Measurements from ENCODE around the gene NEMP1. TPM values are rescaled to one million over a fixed set of nuclear protein-coding genes. Genes with fewer than 3 reads are reported as not detected.
A peak's percentile ranks its signal among the peaks of the same experiment; 100 is the strongest.

The NEMP1 gene
- total and polyA plus RNA-seq, 2 of the 8 experiments (the other 6 are each of a cell fraction or from before 2014, with no cell fraction given) = 30.1 to 43.2 TPM

- WGBS, 2 experiments (ENCODE audit: extremely low coverage in 1 of 2, insufficient coverage in 1 of 2, insufficient read length in 1 of 2, insufficient replicate concordance in 2 of 2, low coverage in 1 of 2, low lambda C conversion rate in 2 of 2, missing lambda C conversion rate in 1 of 2) = 4% methylated on average over 40 of the region's 45 CpGs; no CpG with 5 or more reads in 1 of the 2 experiments
- Histone ChIP-seq H3K27ac (ENCODE audit: low read depth, low read length) (no peak overlapping the region), H2AFZ (ENCODE audit: low read length) (no peak overlapping the region), H3K9me3 (ENCODE audit: insufficient read depth in 2 of 2, low read depth in 1 of 2, low read length in 1 of 2) (no peaks in the 10 kb centered on the region), H3K14ac (ENCODE audit: insufficient read length) (no peak overlapping the region), H3K18ac (ENCODE audit: extremely low read depth, low read length) (peak overlapping the region; percentile 87), H3K9ac (replicated peaks in 1 of 4; ENCODE audit: extremely low read depth in 1 of 4, low read depth in 3 of 4, low read length in 3 of 4) (peak overlapping the region; percentile 62 to 87 (median 69)), H2AK5ac (ENCODE audit: low read depth, low read length) (no peak overlapping the region), H3K23me2 (ENCODE audit: low read depth, low read length) (peaks cover 25% of the 10 kb centered on the region), H3K27me3 (replicated peaks in 1 of 4; ENCODE audit: control insufficient read depth in 3 of 4, extremely low read depth in 1 of 4, insufficient read depth in 3 of 4, low read length in 3 of 4) (no peaks in the 10 kb centered on the region), H3K4ac (replicated peaks; ENCODE audit: insufficient read length, low read depth, low read length) (no peak overlapping the region), H3K56ac (replicated peaks; ENCODE audit: insufficient read length, low read depth, low read length) (peak overlapping the region; percentile 60), H4K8ac (ENCODE audit: extremely low read depth, insufficient read depth, low read length) (no peak overlapping the region), H2BK12ac (ENCODE audit: low read depth, low read length) (0 out of 2 replicates have a peak overlapping the region, but pooled peaks have one; percentile 39), H3K36me3 (ENCODE audit: control insufficient read depth in 2 of 4, insufficient read depth in 4 of 4, low read length in 3 of 4) (peaks cover 8 to 18% (median 11%) of the 10 kb centered on the region in 4 experiments; a peak in 7 of 8 replicates), H4K20me1 (replicated peaks in 1 of 2; ENCODE audit: control insufficient read depth in 1 of 2, insufficient read depth in 2 of 2, low read length in 2 of 2) (peaks cover 4 to 11% of the 10 kb centered on the region in 2 experiments), H3K79me2 (ENCODE audit: control insufficient read depth in 1 of 2, insufficient read depth in 2 of 2, low read length in 2 of 2) (peaks cover 0 to 18% of the 10 kb centered on the region in 2 experiments; a peak in 1 of 4 replicates), H3K79me1 (ENCODE audit: low read depth, low read length) (peaks cover 4% of the 10 kb centered on the region), H4K91ac (replicated peaks; ENCODE audit: insufficient read length, low read length) (peak overlapping the region; percentile 78), H3K4me1 (replicated peaks in 1 of 4; ENCODE audit: control insufficient read depth in 3 of 4, insufficient read depth in 4 of 4, low read length in 3 of 4) (peaks cover 0 to 30% (median 20%) of the 10 kb centered on the region in 4 experiments; a peak in 6 of 7 replicates), H3K4me2 (ENCODE audit: insufficient read depth in 1 of 2, low read depth in 2 of 2, low read length in 2 of 2) (peak overlapping the region; percentile 81 to 91), H2BK120ac (replicated peaks; ENCODE audit: low read depth, low read length) (no peak overlapping the region), H3K23ac (ENCODE audit: insufficient read length) (no peak overlapping the region), H2BK5ac (ENCODE audit: low read depth, low read length) (peak overlapping the region; percentile 75; the same call in 1 of the 2 replicates), H2BK20ac (ENCODE audit: low read length) (no peak overlapping the region), H2BK15ac (ENCODE audit: low read length) (0 out of 2 replicates have a peak overlapping the region, but pooled peaks have one; percentile 88), H3K4me3 (ENCODE audit: extremely low read depth in 1 of 4, insufficient read depth in 2 of 4, low read depth in 3 of 4, low read length in 4 of 4) (peak overlapping the region; percentile 92 to 96 (median 93)), H4K5ac (ENCODE audit: insufficient read length, low read depth, low read length) (no peak overlapping the region)
- TF ChIP-seq SIN3A (conservative IDR thresholded peaks at IDR 0.05 in 1 of 2, IDR thresholded peaks at IDR 0.05 in 1 of 2; ENCODE audit: low read depth in 1 of 2, low read length in 2 of 2) (0 out of 4 replicates have a peak, but pooled peaks of 1 of the 2 experiments have one; percentile 25), SAP30 (IDR thresholded peaks at IDR 0.05; ENCODE audit: insufficient read depth, insufficient replicate concordance, low read length) (peak; percentile 43), EGR1 (IDR thresholded peaks at IDR 0.05; ENCODE audit: borderline replicate concordance, low read depth, low read length) (no peak; the same call in 1 of the 2 replicates)
- ChIA-PET POLR2A (ENCODE audit: partially characterized antibody) (interaction anchor here (1.0 to 16.5 kb wide), 9 partner anchors 8 to 140 kb away, joined by 3 to 352 read pairs (median 13); partner anchors contain the start of genes LRP1, NEMP1, SHMT2 and STAT6), CTCF (ENCODE audit: partially characterized antibody) (interaction anchor here (1.2 to 14.0 kb wide), 9 partner anchors 10 to 370 kb away, joined by 3 to 325 read pairs (median 22); partner anchors contain the start of genes GLI1, MYO1A, NEMP1 and STAT6)
- DNase-seq (ENCODE audit: low read depth in 1 of 2, low spot score in 2 of 2) (peak in 1 of 2 experiments; percentile 68), FAIRE-seq (no peak)
Measured at GRCh38 chr12:57089271-57090245, 11.0 kb upstream of the NEMP1 start.
